Lower lobe of right lung (tissue), 2 donors: ENCODE results near the gene PLPP6. TPM values are rescaled to one million over a fixed set of nuclear protein-coding genes. Genes with fewer than 3 reads are reported as not detected.

Experiments used
- ATAC-seq, 2 donors: fragments of 200-7000 bp; cut with Tn5 transposase; one replicate each; pipeline ENCODE4 v1.9.1; 2020 to 2022; ENCODE audit warnings: mild to moderate bottlenecking in 2 of 2, moderate library complexity in 2 of 2
- DNase-seq: peaks from one replicate; pipeline ENCODE4 v3.0.0-alpha.2; 2020
- H3K27ac ChIP-seq: fragments of 200-600 bp; one replicate; pipeline ENCODE4 v1.8.0; 2022
- H3K27me3 ChIP-seq: fragments of 200-600 bp; one replicate; pipeline ENCODE4 v1.8.0; 2022; ENCODE audit warnings: low read depth
- H3K36me3 ChIP-seq: fragments of 200-600 bp; one replicate; pipeline ENCODE4 v1.8.0; 2022; ENCODE audit warnings: mild to moderate bottlenecking
- H3K4me1 ChIP-seq: fragments of 200-600 bp; one replicate; pipeline ENCODE4 v1.8.0; 2022
- H3K4me3 ChIP-seq: fragments of 200-600 bp; one replicate; pipeline ENCODE4 v1.8.0; 2022; ENCODE audit warnings: mild to moderate bottlenecking
- H3K9me3 ChIP-seq: fragments of 200-600 bp; one replicate; pipeline ENCODE4 v1.8.0; 2022
- CTCF ChIP-seq: fragments of 200-600 bp; IDR thresholded peaks from one replicate; pipeline ENCODE4 v1.8.0; 2022; ENCODE audit warnings: antibody characterized with exemption, mild to moderate bottlenecking
- intact Hi-C: fragments of 100-400 bp; cut with DNase I; formaldehyde crosslinking; loops from one replicate; pipeline ENCODE4 v1.11.0; 2022
- total RNA-seq: library from RNA; stranded (reverse); fragmentation: NEBNext Ultra II Directional; extraction: Animal tissue kit (Norgen Biotek cat#: 25700); gene quantifications from one replicate; pipeline ENCODE4 v1.2.1, GENCODE V29; 2021
- donor health status: DM: no; HTN: yes; CAD: no; lungs with severe emphysema.

PLPP6 gene
- total RNA-seq, 1 donor from 2014 or later, result 5.3 TPM

GRCh38 chr9:4618700-4619099, 43.4 kb upstream of the PLPP6 start:
- no peak overlapping the region for H3K4me3 ChIP-seq
- DNase-seq, result no peak
- no peaks in the 10 kb centered on the region for H3K27me3 ChIP-seq
- intact Hi-C loops, result no loop called here
- H3K36me3 ChIP-seq, result peaks cover 14% of the 10 kb centered on the region
- no peak for ATAC-seq
- no peaks in the 10 kb centered on the region for H3K9me3 ChIP-seq
- no peaks in the 10 kb centered on the region for H3K4me1 ChIP-seq
- no peak for TF ChIP-seq CTCF
- no peak overlapping the region for H3K27ac ChIP-seq

GRCh38 chr9:4620057-4620765, 41.9 kb upstream of the PLPP6 start:
- no peaks in the 10 kb centered on the region for H3K27me3 ChIP-seq
- H3K4me3 ChIP-seq, result no peak overlapping the region
- intact Hi-C loops, result no loop called here
- DNase-seq, result no peak
- peaks cover 14% of the 10 kb centered on the region for H3K36me3 ChIP-seq
- ATAC-seq, result peak in 1 of 2 donors; percentile 11
- TF ChIP-seq CTCF, result no peak
- H3K27ac ChIP-seq, result no peak overlapping the region
- H3K4me1 ChIP-seq, result no peaks in the 10 kb centered on the region
- no peaks in the 10 kb centered on the region for H3K9me3 ChIP-seq

GRCh38 chr9:4620881-4621555, 41.1 kb upstream of the PLPP6 start:
- Histone ChIP-seq H3K36me3 (peaks cover 10% of the 10 kb centered on the region), H3K4me1 (no peaks in the 10 kb centered on the region), H3K27me3 (no peaks in the 10 kb centered on the region), H3K9me3 (no peaks in the 10 kb centered on the region), H3K4me3 (no peak overlapping the region), H3K27ac (no peak overlapping the region)
- DNase-seq (no peak), ATAC-seq (no peak)
- intact Hi-C loops, result no loop called here
- TF ChIP-seq CTCF, result no peak

GRCh38 chr9:4622016-4622415, 40.1 kb upstream of the PLPP6 start:
- intact Hi-C loops, result no loop called here
- no peak overlapping the region for H3K27ac ChIP-seq
- no peak for TF ChIP-seq CTCF

GRCh38 chr9:4630836-4631235, 31.3 kb upstream of the PLPP6 start:
- H3K9me3 ChIP-seq, result no peaks in the 10 kb centered on the region
- DNase-seq, result no peak
- H3K27me3 ChIP-seq, result no peaks in the 10 kb centered on the region
- intact Hi-C loops, result loop anchor here (10.0 kb wide), 1 partner anchor 236 kb away; no protein-coding TSS in a partner anchor
- no peak for TF ChIP-seq CTCF
- no peak for ATAC-seq
- no peak overlapping the region for H3K4me3 ChIP-seq
- no peak overlapping the region for H3K27ac ChIP-seq
- no peaks in the 10 kb centered on the region for H3K4me1 ChIP-seq
- H3K36me3 ChIP-seq, result peaks cover 6% of the 10 kb centered on the region

More at GRCh38 chr9:4622016-4622415, 40.1 kb upstream of the PLPP6 start:
- Histone ChIP-seq H3K4me1 (no peaks in the 10 kb centered on the region), H3K27me3 (no peaks in the 10 kb centered on the region), H3K4me3 (no peak overlapping the region), H3K36me3 (peaks cover 7% of the 10 kb centered on the region), H3K9me3 (no peaks in the 10 kb centered on the region)
- ATAC-seq (peak; percentile 68 to 92), DNase-seq (no peak)
